ENCODE results near the gene DIP2A. TPM values are rescaled to one million over a fixed set of nuclear protein-coding genes. Genes with fewer than 3 reads are reported as not detected.

Gene DIP2A
- total and polyA plus RNA-seq, 2 of the 8 experiments (the other 6 are each of a cell fraction or from before 2014, with no cell fraction given): 16.0 to 27.1 TPM

- TF ChIP-seq CHD1 (IDR thresholded peaks at IDR 0.05; ENCODE audit: low read depth, low read length): no peak
These were observed 108.7 kb downstream of the DIP2A start (continued) for GRCh38 chr21:46567348-46567747.
